ENCODE results near the gene SYP. TPM values are rescaled to one million over a fixed set of nuclear protein-coding genes. Genes with fewer than 3 reads are reported as not detected.

The SYP gene
- total and polyA plus RNA-seq, 12 donors: 0.59 to 2.9 (median 1.2) TPM

DNA sequence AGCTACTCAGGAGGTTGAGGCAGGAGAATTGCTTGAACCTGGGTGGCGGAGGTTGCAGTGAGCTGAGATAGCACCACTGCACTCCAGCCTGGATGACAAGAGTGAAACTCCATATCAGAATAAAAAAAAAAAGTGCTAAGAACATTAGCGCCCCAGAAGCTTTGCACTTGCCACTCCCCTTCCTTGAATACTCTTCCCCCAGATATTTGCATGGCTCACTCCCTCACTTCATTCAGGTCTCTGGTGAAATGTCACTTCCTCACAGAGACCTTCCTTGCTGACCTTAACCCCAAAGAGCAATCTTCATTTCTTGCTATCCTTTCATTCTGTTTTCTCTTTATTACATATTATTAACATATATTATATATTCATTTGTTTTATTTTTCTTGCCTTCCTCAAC is 21.9 kb upstream of the SYP start:
- DNase-seq: no peak
- intact Hi-C loops (cut with DNase I): no loop called here
- Histone ChIP-seq H3K27ac (no peak overlapping the region), H3K36me3 (no peaks in the 10 kb centered on the region), H3K4me3 (no peak overlapping the region), H3K9me3 (no peaks in the 10 kb centered on the region), H3K4me1 (no peaks in the 10 kb centered on the region), H3K27me3 (no peaks in the 10 kb centered on the region)
- no peak for ATAC-seq
- WGBS, 2 donors: 47 to 76% methylated on average over 2 of the region's 2 CpGs
- TF ChIP-seq, protein P1, sequence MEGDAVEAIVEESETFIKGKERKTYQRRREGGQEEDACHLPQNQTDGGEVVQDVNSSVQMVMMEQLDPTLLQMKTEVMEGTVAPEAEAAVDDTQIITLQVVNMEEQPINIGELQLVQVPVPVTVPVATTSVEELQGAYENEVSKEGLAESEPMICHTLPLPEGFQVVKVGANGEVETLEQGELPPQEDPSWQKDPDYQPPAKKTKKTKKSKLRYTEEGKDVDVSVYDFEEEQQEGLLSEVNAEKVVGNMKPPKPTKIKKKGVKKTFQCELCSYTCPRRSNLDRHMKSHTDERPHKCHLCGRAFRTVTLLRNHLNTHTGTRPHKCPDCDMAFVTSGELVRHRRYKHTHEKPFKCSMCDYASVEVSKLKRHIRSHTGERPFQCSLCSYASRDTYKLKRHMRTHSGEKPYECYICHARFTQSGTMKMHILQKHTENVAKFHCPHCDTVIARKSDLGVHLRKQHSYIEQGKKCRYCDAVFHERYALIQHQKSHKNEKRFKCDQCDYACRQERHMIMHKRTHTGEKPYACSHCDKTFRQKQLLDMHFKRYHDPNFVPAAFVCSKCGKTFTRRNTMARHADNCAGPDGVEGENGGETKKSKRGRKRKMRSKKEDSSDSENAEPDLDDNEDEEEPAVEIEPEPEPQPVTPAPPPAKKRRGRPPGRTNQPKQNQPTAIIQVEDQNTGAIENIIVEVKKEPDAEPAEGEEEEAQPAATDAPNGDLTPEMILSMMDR (IDR thresholded peaks at IDR 0.05): no peak

DNA sequence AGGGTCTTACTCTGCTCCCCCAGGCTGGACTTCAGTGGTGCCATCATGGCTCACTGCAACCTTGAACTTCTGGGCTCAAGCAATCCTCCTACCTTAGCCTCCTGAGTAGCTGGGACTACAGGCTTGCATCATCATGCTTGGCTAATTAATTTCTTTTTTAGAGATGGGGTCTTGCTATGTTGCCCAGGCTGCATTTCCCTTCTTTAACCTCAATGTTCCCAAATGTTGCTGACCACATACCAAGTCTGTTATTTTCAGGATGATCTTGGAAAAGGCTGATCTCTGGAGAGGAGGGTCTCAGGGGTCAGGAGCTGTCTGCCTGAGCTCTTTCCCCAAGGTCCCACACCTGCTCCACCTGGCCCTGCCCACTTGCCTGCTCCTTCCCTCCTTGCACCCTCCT is 20.1 kb upstream of the SYP start:
- H3K4me1 ChIP-seq: no peaks in the 10 kb centered on the region
- intact Hi-C loops (cut with DNase I): no loop called here
- no peak for ATAC-seq

DNA sequence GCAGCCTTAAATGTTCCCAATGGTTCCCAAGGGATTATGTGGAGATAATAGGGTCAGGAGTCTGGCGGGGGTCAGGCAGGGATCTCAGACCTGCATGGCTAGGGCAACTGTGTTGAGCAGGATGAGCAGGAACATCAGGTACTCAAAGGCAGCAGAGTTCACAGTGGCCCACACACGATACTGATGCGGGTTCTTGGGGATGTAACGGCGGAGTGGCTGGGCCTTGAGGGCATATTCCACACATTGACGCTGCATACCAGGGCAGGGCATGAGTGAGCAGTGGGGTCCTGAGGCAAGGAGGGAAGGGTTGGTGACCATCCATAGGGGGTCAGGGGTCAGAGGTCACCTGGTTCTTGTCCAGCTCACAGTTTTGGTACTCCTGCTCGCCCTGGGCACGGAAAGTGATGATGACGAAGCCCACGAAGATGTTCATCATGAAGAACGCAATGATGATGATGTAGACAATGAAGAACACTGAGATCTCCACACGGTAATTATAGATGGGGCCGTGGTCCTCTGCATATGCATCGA is 15.1 kb upstream of the SYP start:
- peaks cover 0 to 4% (median 0%) of the 10 kb centered on the region in 7 donors for H3K27me3 ChIP-seq
- no peak for DNase-seq
- H3K9me3 ChIP-seq: no peaks in the 10 kb centered on the region
- no peaks in the 10 kb centered on the region for H3K4me1 ChIP-seq
- no peak overlapping the region for H3K4me3 ChIP-seq
- H3K36me3 ChIP-seq: no peaks in the 10 kb centered on the region
- no peak overlapping the region for H3K27ac ChIP-seq
- no peak for ATAC-seq
- intact Hi-C loops (cut with DNase I): no loop called here
- TF ChIP-seq, protein P1 (IDR thresholded peaks at IDR 0.05): no peak
- 84 to 87% methylated on average over 14 of the region's 14 CpGs for WGBS, 2 donors

More for the DNA sequence above, 20.1 kb upstream of the SYP start:
- H3K27ac ChIP-seq: no peak overlapping the region
- TF ChIP-seq, protein P1 (IDR thresholded peaks at IDR 0.05): no peak
- H3K27me3 ChIP-seq: peaks cover 0 to 4% (median 0%) of the 10 kb centered on the region in 7 donors
- H3K9me3 ChIP-seq: no peaks in the 10 kb centered on the region
- DNase-seq: no peak
- no peak overlapping the region for H3K4me3 ChIP-seq
- H3K36me3 ChIP-seq: no peaks in the 10 kb centered on the region

DNA sequence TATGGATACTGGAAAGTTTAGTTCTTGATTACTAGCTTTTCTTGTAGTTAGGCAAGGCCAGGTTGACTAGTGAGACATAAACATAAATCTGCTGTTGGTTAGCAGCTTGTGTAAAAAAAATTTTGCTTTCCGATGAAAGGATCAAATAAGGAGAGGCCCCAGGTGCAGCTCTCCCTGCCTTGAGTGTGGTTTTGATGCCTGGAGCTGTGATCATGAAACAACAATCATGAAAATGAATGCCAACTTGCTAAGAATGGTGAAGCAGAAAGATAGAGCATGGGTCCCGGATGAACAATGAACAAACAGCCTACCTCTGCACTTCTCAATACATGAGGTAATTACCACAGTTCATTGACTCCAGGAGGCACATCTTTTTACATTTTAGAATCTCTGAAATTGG is 14.4 kb upstream of the SYP start:
- intact Hi-C loops (cut with DNase I): no loop called here
- Histone ChIP-seq H3K27ac (no peak overlapping the region), H3K4me3 (no peak overlapping the region), H3K9me3 (no peaks in the 10 kb centered on the region), H3K36me3 (no peaks in the 10 kb centered on the region), H3K27me3 (peaks cover 0 to 5% (median 0%) of the 10 kb centered on the region in 7 donors), H3K4me1 (no peaks in the 10 kb centered on the region)
- TF ChIP-seq, protein P1 (IDR thresholded peaks at IDR 0.05): no peak
- ATAC-seq: no peak
- no peak for DNase-seq
- 75 to 89% methylated on average over 2 of the region's 2 CpGs for WGBS, 2 donors
